H1 (cell line): ENCODE measurements around the gene KCNJ16. TPM values are rescaled to one million over a fixed set of nuclear protein-coding genes. Genes with fewer than 3 reads are reported as not detected.

Source experiments
- CEBPB ChIP-seq: IDR thresholded peaks from 2 replicates; pipeline ENCODE4 v1.6.1; 2012; ENCODE audit warnings: low read depth, low read length
- CHD2 ChIP-seq: IDR thresholded peaks from 2 replicates; pipeline ENCODE4 v1.6.1; 2012; ENCODE audit warnings: low read length, improper control_type of control experiment
- EP300 ChIP-seq, 2 experiments: IDR thresholded peaks; 1 replicate in 1 of 2; 2 replicates in 1 of 2; pipeline ENCODE4 v1.6.1; 2011 to 2012; ENCODE audit warnings: low read depth in 2 of 2, low read length in 2 of 2, mild to moderate bottlenecking in 2 of 2, borderline replicate concordance in 1 of 2, inconsistent platforms in 1 of 2, moderate library complexity in 1 of 2
- HDAC2 ChIP-seq, 2 experiments: fragments of 300-600 bp in 1 of 2; sonication (generic) in 1 of 2; IDR thresholded peaks; 2 replicates each; pipeline ENCODE4 v1.6.1; 2011 to 2012; ENCODE audit warnings: low read depth in 2 of 2, low read length in 2 of 2, mild to moderate bottlenecking in 2 of 2, moderate library complexity in 2 of 2, borderline replicate concordance in 1 of 2, inconsistent platforms in 1 of 2
- RAD21 ChIP-seq, 2 experiments: IDR thresholded peaks in 1 of 2; conservative IDR thresholded peaks in 1 of 2; 2 replicates each; pipeline ENCODE4 v1.6.1; 2011; ENCODE audit warnings: low read depth in 2 of 2, low read length in 2 of 2, improper control_type of control experiment in 1 of 2, inconsistent platforms in 1 of 2, mild to moderate bottlenecking in 1 of 2, moderate library complexity in 1 of 2
- RFX5 ChIP-seq: IDR thresholded peaks from 2 replicates; pipeline ENCODE4 v1.6.1; 2011; ENCODE audit warnings: low read depth, low read length, improper control_type of control experiment, borderline replicate concordance
- polyA plus RNA-seq, 7 experiments: library from polyadenylated mRNA; depleted of rRNA in 3 of 7; stranded (reverse) in 5 of 7; unstranded in 2 of 7; fragments of >200 nt in 5 of 7; fragments of 200-250 nt in 2 of 7; gene quantifications; 1 replicate in 5 of 7; 2 replicates in 1 of 7; 4 replicates in 1 of 7; pipeline versions ENCODE4 v1.2.1 to v1.2.3, GENCODE V29; 2011 to 2013; ENCODE audit warnings: missing spikeins in 2 of 7, mixed read lengths in 2 of 7
- total RNA-seq: library from RNA; stranded (reverse); fragmentation: NEBNext Ultra II Directional; extraction: Animal tissue kit (Norgen Biotek cat#: 25700); gene quantifications from 2 replicates; pipeline ENCODE4 v1.2.1, GENCODE V29; 2021
- TF ChIP-seq, protein P1 (sequence below): IDR thresholded peaks from 2 replicates; pipeline ENCODE4 v1.6.1; 2011; ENCODE audit warnings: low read depth, mild to moderate bottlenecking, low read length; ENCODE audit not compliant: insufficient read depth

The KCNJ16 gene
- total and polyA plus RNA-seq, 2 of the 8 experiments (the other 6 are each of a cell fraction or from before 2014, with no cell fraction given): not detected

GRCh38 chr17:70181866-70182265 lies 106.8 kb downstream of the KCNJ16 start (continued):
- no peak for TF ChIP-seq RAD21 (IDR thresholded peaks at IDR 0.05 in 1 of 2, conservative IDR thresholded peaks at IDR 0.05 in 1 of 2; ENCODE audit: low read depth in 2 of 2, low read length in 2 of 2)
- TF ChIP-seq CEBPB: no peak
- no peak for TF ChIP-seq HDAC2 (IDR thresholded peaks at IDR 0.05; ENCODE audit: borderline replicate concordance in 1 of 2, low read depth in 2 of 2, low read length in 2 of 2)
- TF ChIP-seq EP300 (IDR thresholded peaks at IDR 0.05; ENCODE audit: borderline replicate concordance in 1 of 2, low read depth in 2 of 2, low read length in 2 of 2): no peak
- TF ChIP-seq RFX5: no peak
- no peak for TF ChIP-seq CHD2
- TF ChIP-seq, protein P1, sequence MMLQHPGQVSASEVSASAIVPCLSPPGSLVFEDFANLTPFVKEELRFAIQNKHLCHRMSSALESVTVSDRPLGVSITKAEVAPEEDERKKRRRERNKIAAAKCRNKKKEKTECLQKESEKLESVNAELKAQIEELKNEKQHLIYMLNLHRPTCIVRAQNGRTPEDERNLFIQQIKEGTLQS: no peak
